Astrocyte of the cerebellum (primary cell): ENCODE results near the gene OR51I2.

Experiments used
- DNase-seq: peaks from one replicate; pipeline ENCODE4 v3.0.0-alpha.2; 2011; ENCODE audit warnings: low read depth
- H3K4me3 ChIP-seq: 2 replicates; pipeline ENCODE4 v1.5.1; 2011; ENCODE audit warnings: mild to moderate bottlenecking, low read depth, low read length, moderate library complexity
- in situ Hi-C: cut with HindIII; loops from 2 replicates; pipeline ENCODE4 v1.10.0; 2017; ENCODE audit warnings: low sequenced_read_pairs
- TF ChIP-seq, protein P1 (sequence below): IDR thresholded peaks from 2 replicates; pipeline ENCODE4 v1.5.1; 2012; ENCODE audit warnings: low read length, low read depth, moderate library complexity, mild to moderate bottlenecking; ENCODE audit errors: missing control alignments

OR51I2 gene

DNA sequence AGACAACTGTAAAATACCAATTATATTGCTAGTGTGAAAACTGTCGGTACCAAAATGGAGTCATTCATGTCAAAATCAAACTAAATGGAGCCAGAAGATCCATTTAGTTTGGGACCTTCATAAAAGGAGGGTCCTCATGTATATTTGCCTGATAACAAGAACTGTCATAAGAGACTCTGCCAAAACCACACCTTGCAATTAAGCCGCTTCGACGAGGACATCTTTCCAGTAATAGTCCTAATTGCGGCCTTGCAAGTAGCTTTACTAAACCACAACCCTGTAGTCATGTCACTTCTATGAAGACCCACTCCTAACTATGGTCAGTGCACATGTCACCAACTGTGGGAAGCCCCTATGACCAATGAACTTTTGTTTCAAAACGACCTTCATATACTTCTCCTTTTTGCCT is 51.3 kb downstream of the OR51I2 start:
- TF ChIP-seq, protein P1, sequence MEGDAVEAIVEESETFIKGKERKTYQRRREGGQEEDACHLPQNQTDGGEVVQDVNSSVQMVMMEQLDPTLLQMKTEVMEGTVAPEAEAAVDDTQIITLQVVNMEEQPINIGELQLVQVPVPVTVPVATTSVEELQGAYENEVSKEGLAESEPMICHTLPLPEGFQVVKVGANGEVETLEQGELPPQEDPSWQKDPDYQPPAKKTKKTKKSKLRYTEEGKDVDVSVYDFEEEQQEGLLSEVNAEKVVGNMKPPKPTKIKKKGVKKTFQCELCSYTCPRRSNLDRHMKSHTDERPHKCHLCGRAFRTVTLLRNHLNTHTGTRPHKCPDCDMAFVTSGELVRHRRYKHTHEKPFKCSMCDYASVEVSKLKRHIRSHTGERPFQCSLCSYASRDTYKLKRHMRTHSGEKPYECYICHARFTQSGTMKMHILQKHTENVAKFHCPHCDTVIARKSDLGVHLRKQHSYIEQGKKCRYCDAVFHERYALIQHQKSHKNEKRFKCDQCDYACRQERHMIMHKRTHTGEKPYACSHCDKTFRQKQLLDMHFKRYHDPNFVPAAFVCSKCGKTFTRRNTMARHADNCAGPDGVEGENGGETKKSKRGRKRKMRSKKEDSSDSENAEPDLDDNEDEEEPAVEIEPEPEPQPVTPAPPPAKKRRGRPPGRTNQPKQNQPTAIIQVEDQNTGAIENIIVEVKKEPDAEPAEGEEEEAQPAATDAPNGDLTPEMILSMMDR: no peak
- in situ Hi-C loops: no loop called here
- H3K4me3 ChIP-seq: no peak overlapping the region
- DNase-seq: no peak

DNA sequence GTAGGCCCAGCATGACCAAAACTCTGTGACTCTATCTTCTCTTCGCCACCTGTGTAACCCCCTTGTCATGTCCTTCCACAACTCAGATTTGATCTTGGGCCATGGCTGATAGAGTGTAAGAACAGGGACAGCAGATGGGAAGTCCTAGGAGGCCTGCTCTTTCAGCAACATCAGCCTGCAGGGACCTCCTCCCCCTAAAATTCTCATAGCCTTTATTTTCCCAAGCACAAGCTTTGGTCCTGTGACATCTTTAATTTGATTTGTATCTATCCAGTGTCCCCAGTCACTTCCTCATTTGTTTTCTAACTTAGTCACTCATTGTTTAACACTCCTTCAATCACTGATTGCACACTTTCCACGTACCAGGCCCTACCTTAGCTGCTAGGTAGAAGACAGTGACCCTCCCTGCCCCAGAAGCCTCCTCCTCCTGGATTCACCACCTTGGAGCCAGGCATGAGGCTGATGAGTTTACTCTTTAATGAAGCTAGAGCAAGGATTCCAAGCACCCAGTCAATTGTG is 55.3 kb downstream of the OR51I2 start:
- no peak for DNase-seq
- TF ChIP-seq, protein P1: no peak
- in situ Hi-C loops: no loop called here
- no peak overlapping the region for H3K4me3 ChIP-seq

DNA sequence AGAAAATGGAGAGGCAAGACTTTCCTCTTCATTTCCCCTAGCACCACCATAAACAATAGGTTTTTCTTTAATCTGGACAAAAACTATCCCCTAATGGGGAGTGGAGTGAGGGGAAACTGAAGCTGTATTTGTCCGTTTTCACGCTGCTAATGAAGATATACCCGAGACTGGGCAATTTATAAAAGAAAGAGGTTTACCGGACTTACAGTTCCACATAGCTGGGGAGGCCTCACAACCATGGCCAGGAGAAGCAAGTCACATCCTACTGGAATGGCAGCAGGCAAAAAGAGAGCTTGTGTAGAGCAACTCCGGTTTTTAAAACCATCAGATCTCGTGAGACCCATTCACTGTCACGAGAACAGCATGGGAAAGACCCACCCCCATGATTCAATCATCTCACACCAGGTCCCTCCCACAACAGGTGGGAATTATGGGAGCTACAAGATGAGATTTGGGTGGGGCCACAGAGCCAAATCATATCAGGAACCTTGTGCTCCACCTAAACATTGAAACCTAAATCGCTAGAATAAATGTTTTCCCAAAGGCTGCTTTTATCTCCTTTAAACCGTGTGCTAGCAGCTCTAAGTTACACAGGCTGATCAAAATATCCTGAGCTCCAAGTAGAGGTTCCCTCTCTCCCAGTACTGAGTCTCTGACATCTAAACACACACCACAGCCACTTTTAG is 56.4 kb downstream of the OR51I2 start:
- H3K4me3 ChIP-seq: no peak overlapping the region
- in situ Hi-C loops: no loop called here
- no peak for DNase-seq
- TF ChIP-seq, protein P1: no peak
